HEK293 (cell line): ENCODE results near the gene DDX17.
A peak's percentile ranks its signal among the peaks of the same experiment; 100 is the strongest.

Source experiments
- AEBP2 ChIP-seq: fragments of 450-650 bp; formaldehyde crosslinking; IDR thresholded peaks from 2 replicates; pipeline ENCODE4 v1.5.1; 2016; ENCODE audit warnings: missing biosample characterization, missing genetic modification characterization, borderline replicate concordance
- BCL11B ChIP-seq: fragments of 450-650 bp; formaldehyde crosslinking; IDR thresholded peaks from 2 replicates; pipeline ENCODE4 v1.5.1; 2016; ENCODE audit warnings: low read depth, missing biosample characterization, missing genetic modification characterization
- GLIS1 ChIP-seq: fragments of 450-650 bp; formaldehyde crosslinking; IDR thresholded peaks from 2 replicates; pipeline ENCODE4 v1.5.1; 2016; ENCODE audit warnings: missing biosample characterization, missing genetic modification characterization
- IKZF3 ChIP-seq: fragments of 450-650 bp; IDR thresholded peaks from 2 replicates; pipeline ENCODE4 v1.5.0; 2018; ENCODE audit warnings: missing biosample characterization, mild to moderate bottlenecking, missing genetic modification characterization, moderate library complexity
- KLF1 ChIP-seq: fragments of 450-650 bp; formaldehyde crosslinking; IDR thresholded peaks from 2 replicates; pipeline ENCODE4 v1.5.1; 2016; ENCODE audit warnings: missing biosample characterization, missing genetic modification characterization
- MZF1 ChIP-seq: fragments of 450-650 bp; formaldehyde crosslinking; IDR thresholded peaks from 2 replicates; pipeline ENCODE4 v1.5.1; 2017; ENCODE audit warnings: missing biosample characterization, missing genetic modification characterization, borderline replicate concordance
- OSR2 ChIP-seq: fragments of 450-650 bp; formaldehyde crosslinking; IDR thresholded peaks from 2 replicates; pipeline ENCODE4 v1.5.1; 2016; ENCODE audit warnings: missing biosample characterization, missing genetic modification characterization
- PRDM10 ChIP-seq: fragments of 450-650 bp; formaldehyde crosslinking; IDR thresholded peaks from 2 replicates; pipeline ENCODE4 v1.5.1; 2016; ENCODE audit warnings: missing biosample characterization, missing genetic modification characterization
- SALL2 ChIP-seq: fragments of 450-650 bp; formaldehyde crosslinking; IDR thresholded peaks from 2 replicates; pipeline ENCODE4 v1.5.0; 2017; ENCODE audit warnings: missing biosample characterization, mild to moderate bottlenecking, missing genetic modification characterization, borderline replicate concordance
- SCRT1 ChIP-seq: fragments of 450-650 bp; formaldehyde crosslinking; IDR thresholded peaks from 2 replicates; pipeline ENCODE4 v1.5.1; 2016; ENCODE audit warnings: missing biosample characterization, missing genetic modification characterization, borderline replicate concordance
- SP3 ChIP-seq: fragments of 450-650 bp; formaldehyde crosslinking; IDR thresholded peaks from 2 replicates; pipeline ENCODE4 v1.5.1; 2016; ENCODE audit warnings: missing biosample characterization, missing genetic modification characterization
- TCF7L2 ChIP-seq: IDR thresholded peaks from 2 replicates; pipeline ENCODE4 v1.6.1; 2011; ENCODE audit warnings: low read depth, mild to moderate bottlenecking, inconsistent platforms, low read length, moderate library complexity, borderline replicate concordance
- WT1 ChIP-seq: fragments of 450-650 bp; formaldehyde crosslinking; IDR thresholded peaks from 2 replicates; pipeline ENCODE4 v1.5.1; 2016; ENCODE audit warnings: missing biosample characterization, missing genetic modification characterization
- ZBTB6 ChIP-seq: fragments of 450-650 bp; formaldehyde crosslinking; IDR thresholded peaks from 2 replicates; pipeline ENCODE4 v1.5.1; 2017; ENCODE audit warnings: missing biosample characterization, missing genetic modification characterization
- ZFP69B ChIP-seq: fragments of 450-650 bp; formaldehyde crosslinking; IDR thresholded peaks from 2 replicates; pipeline ENCODE4 v1.5.1; 2016; ENCODE audit warnings: missing biosample characterization, missing genetic modification characterization
- ZNF114 ChIP-seq: fragments of 450-650 bp; formaldehyde crosslinking; IDR thresholded peaks from 2 replicates; pipeline ENCODE4 v1.5.0; 2017; ENCODE audit warnings: missing biosample characterization, missing genetic modification characterization
- ZNF132 ChIP-seq: fragments of 450-650 bp; formaldehyde crosslinking; IDR thresholded peaks from 2 replicates; pipeline ENCODE4 v1.5.1; 2017; ENCODE audit warnings: missing biosample characterization, missing genetic modification characterization, borderline replicate concordance
- ZNF169 ChIP-seq: fragments of 450-650 bp; formaldehyde crosslinking; IDR thresholded peaks from 2 replicates; pipeline ENCODE4 v1.5.1; 2016; ENCODE audit warnings: missing biosample characterization, missing genetic modification characterization
- ZNF184 ChIP-seq: fragments of 450-650 bp; IDR thresholded peaks from 2 replicates; pipeline ENCODE4 v1.5.1; 2018; ENCODE audit warnings: missing biosample characterization, mild to moderate bottlenecking, missing genetic modification characterization
- ZNF2 ChIP-seq: fragments of 450-650 bp; formaldehyde crosslinking; IDR thresholded peaks from 2 replicates; pipeline ENCODE4 v1.5.1; 2016; ENCODE audit warnings: missing biosample characterization, missing genetic modification characterization
- ZNF214 ChIP-seq: fragments of 450-650 bp; formaldehyde crosslinking; IDR thresholded peaks from 2 replicates; pipeline ENCODE4 v1.5.1; 2017; ENCODE audit warnings: missing biosample characterization, mild to moderate bottlenecking, missing genetic modification characterization, borderline replicate concordance
- ZNF311 ChIP-seq: fragments of 450-650 bp; formaldehyde crosslinking; IDR thresholded peaks from 2 replicates; pipeline ENCODE4 v1.5.1; 2017; ENCODE audit warnings: missing biosample characterization, missing genetic modification characterization, borderline replicate concordance
- ZNF416 ChIP-seq: fragments of 450-650 bp; formaldehyde crosslinking; IDR thresholded peaks from 2 replicates; pipeline ENCODE4 v1.5.1; 2016; ENCODE audit warnings: missing biosample characterization, missing genetic modification characterization
- ZNF48 ChIP-seq: fragments of 450-650 bp; formaldehyde crosslinking; IDR thresholded peaks from 2 replicates; pipeline ENCODE4 v1.5.1; 2016; ENCODE audit warnings: missing biosample characterization, missing genetic modification characterization
- ZNF561 ChIP-seq: fragments of 450-650 bp; IDR thresholded peaks from 2 replicates; pipeline ENCODE4 v1.5.1; 2018; ENCODE audit warnings: missing biosample characterization, missing genetic modification characterization, borderline replicate concordance
- ZNF623 ChIP-seq: fragments of 450-650 bp; formaldehyde crosslinking; IDR thresholded peaks from 2 replicates; pipeline ENCODE4 v1.5.1; 2016; ENCODE audit warnings: missing biosample characterization, missing genetic modification characterization
- ZNF629 ChIP-seq: fragments of 450-650 bp; formaldehyde crosslinking; IDR thresholded peaks from 2 replicates; pipeline ENCODE4 v1.5.1; 2017; ENCODE audit warnings: missing biosample characterization, missing genetic modification characterization
- ZNF692 ChIP-seq: fragments of 450-650 bp; formaldehyde crosslinking; IDR thresholded peaks from 2 replicates; pipeline ENCODE4 v1.5.1; 2016; ENCODE audit warnings: missing biosample characterization, missing genetic modification characterization
- ZNF701 ChIP-seq: fragments of 450-650 bp; formaldehyde crosslinking; IDR thresholded peaks from 2 replicates; pipeline ENCODE4 v1.5.1; 2016; ENCODE audit warnings: missing biosample characterization, missing genetic modification characterization
- ZNF704 ChIP-seq: fragments of 450-650 bp; formaldehyde crosslinking; IDR thresholded peaks from 2 replicates; pipeline ENCODE4 v1.5.1; 2016; ENCODE audit warnings: missing biosample characterization, missing genetic modification characterization
- ZNF76 ChIP-seq: fragments of 450-650 bp; formaldehyde crosslinking; IDR thresholded peaks from 2 replicates; pipeline ENCODE4; 2016; ENCODE audit warnings: low read depth, missing biosample characterization, missing genetic modification characterization, borderline replicate concordance
- ZSCAN16 ChIP-seq: fragments of 450-650 bp; formaldehyde crosslinking; IDR thresholded peaks from 2 replicates; pipeline ENCODE4 v1.5.1; 2016; ENCODE audit warnings: missing biosample characterization, missing genetic modification characterization

Gene DDX17

GRCh38 chr22:38462960-38463784 is 42.9 kb downstream of the DDX17 start (continued):
- peak; percentile 99 for TF ChIP-seq PRDM10
- TF ChIP-seq AEBP2 (tag by site-specific recombination): no peak
- TF ChIP-seq ZNF692 (tag by site-specific recombination): peak; percentile 99
- peak; percentile 99 for TF ChIP-seq ZFP69B (tag by site-specific recombination)
- TF ChIP-seq ZNF311 (tag by site-specific recombination): no peak
- TF ChIP-seq OSR2 (tag by site-specific recombination): no peak
- no peak for TF ChIP-seq ZNF214 (tag by site-specific recombination)
- 0 out of 2 replicates have a peak, but pooled peaks have one; percentile 20 for TF ChIP-seq ZNF629
- no peak for TF ChIP-seq ZSCAN16 (tag by site-specific recombination)
- no peak for TF ChIP-seq ZNF132 (tag by site-specific recombination)
- no peak for TF ChIP-seq TCF7L2
- TF ChIP-seq ZNF701 (tag by site-specific recombination): no peak
- TF ChIP-seq GLIS1 (tag by site-specific recombination): peak; percentile 47
- TF ChIP-seq ZBTB6 (tag by site-specific recombination): peak; percentile 60; the same call in 1 of the 2 replicates
- peak; percentile 74 for TF ChIP-seq ZNF561 (tag by site-specific recombination)
- TF ChIP-seq ZNF184 (tag by site-specific recombination): 0 out of 2 replicates have a peak, but pooled peaks have one; percentile 28
- peak; percentile 50; the same call in 1 of the 2 replicates for TF ChIP-seq IKZF3 (tag by site-specific recombination)
- 0 out of 2 replicates have a peak, but pooled peaks have one; percentile 28 for TF ChIP-seq ZNF2 (tag by site-specific recombination)
- no peak for TF ChIP-seq ZNF169
- TF ChIP-seq SP3 (tag by site-specific recombination): peak; percentile 54
- no peak for TF ChIP-seq ZNF416 (tag by site-specific recombination)
- TF ChIP-seq ZNF704 (tag by site-specific recombination): no peak
- no peak for TF ChIP-seq ZNF114 (tag by site-specific recombination)
- no peak for TF ChIP-seq WT1 (tag by site-specific recombination)
- TF ChIP-seq MZF1 (tag by site-specific recombination): no peak
- 0 out of 2 replicates have a peak, but pooled peaks have one; percentile 23 for TF ChIP-seq KLF1 (tag by site-specific recombination)
- no peak for TF ChIP-seq ZNF48 (tag by site-specific recombination)
- peak; percentile 41; the same call in 1 of the 2 replicates for TF ChIP-seq ZNF76 (tag by site-specific recombination)
- no peak for TF ChIP-seq ZNF623 (tag by site-specific recombination)
- TF ChIP-seq SCRT1 (tag by site-specific recombination): no peak
- no peak for TF ChIP-seq BCL11B
- TF ChIP-seq SALL2 (tag by site-specific recombination): no peak
